Measurements from ENCODE around the gene IFNA21.
"Not testable (repeated sequence)": the region's sequence is repeated elsewhere in the genome, so short reads cannot be mapped to it uniquely, and the experiment has no call there.

Gene IFNA21

DNA sequence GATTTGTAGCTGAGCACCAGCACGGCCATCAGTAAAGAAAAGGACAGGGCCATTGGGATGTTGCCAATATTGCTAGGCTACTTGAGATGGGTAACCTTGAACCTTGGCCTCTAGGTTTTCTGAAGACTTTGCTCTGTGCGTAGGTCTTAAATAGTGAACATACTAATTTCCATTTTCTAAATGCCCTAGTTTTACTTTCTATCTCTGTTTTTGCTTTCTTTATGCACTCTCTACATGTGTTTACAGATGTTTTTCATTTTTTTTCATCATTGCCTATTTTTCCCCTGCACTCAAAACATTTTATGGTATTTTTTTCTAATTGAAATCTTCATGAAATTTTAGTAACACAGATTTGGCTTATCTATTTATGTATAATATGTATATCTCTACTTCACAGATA, at the start of gene IFNA21:
Gene IFNA21 (minus strand): TSS at position 101 of the 400 bp plus-strand sequence. CDS start 48 bp downstream, at position 53.
- not testable (repeated sequence) for H3K27me3 ChIP-seq (ENCODE audit: control insufficient read depth, insufficient read depth, low read length); H3K36me3 ChIP-seq (ENCODE audit: control insufficient read depth, insufficient read depth, low read length); H3K9me3 ChIP-seq (ENCODE audit: control insufficient read depth, low read length); H3K4me3 ChIP-seq (ENCODE audit: low read depth, low read length); H3K27ac ChIP-seq; H2AFZ ChIP-seq; H3K9ac ChIP-seq; H3K4me1 ChIP-seq; H3K79me2 ChIP-seq; H3K4me2 ChIP-seq (ENCODE audit: low read length)

DNA sequence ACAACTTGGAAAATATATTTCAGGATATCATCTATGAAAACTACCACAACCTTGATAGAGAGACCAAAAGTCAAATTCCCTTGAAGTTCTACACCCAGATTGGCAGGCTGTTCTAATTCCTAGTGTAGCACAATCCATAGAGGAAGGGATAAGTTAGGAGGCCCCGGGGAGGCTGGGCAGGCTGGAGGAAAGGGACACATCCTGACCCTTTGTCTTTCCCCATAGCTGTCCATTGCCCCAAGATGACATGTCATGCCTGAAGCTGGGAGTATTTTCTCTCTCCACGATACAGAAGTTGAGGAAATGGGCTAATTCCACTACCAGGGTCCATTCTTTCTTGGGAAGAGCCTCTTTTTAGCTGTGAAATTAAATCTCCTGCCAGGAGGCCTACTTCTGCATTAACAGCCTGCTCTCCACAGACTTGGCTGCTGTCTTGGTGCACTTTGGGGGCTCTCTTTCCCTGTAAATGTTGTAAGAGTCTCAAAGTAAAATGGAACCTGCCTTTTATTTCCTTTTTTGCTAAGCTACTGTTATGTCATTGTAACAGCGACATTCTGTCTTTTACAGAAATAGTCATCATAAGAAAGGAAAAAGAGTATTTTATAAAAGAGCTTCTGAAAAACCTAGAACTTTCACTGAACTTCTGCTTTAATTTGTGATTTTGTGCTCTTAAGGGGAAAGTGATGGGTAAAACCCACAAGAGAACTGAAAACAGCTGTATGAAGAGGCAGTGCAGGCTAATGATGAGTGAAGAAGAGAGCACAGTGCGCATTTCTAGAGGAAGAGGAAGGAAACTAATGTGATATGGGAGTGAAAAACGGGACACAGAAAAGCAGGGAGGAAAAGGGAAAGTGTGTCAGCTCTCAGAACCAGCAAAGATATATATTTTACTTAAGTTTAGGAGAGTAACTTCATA, 47.2 kb upstream of the IFNA21 start:
- not testable (repeated sequence) for H3K9me3 ChIP-seq (ENCODE audit: control insufficient read depth, low read length); H3K4me1 ChIP-seq; H2AFZ ChIP-seq; H3K27ac ChIP-seq; H3K36me3 ChIP-seq (ENCODE audit: control insufficient read depth, insufficient read depth, low read length); H3K4me3 ChIP-seq (ENCODE audit: low read depth, low read length); H3K9ac ChIP-seq; H3K4me2 ChIP-seq (ENCODE audit: low read length); H3K79me2 ChIP-seq; H3K27me3 ChIP-seq (ENCODE audit: control insufficient read depth, insufficient read depth, low read length)

DNA sequence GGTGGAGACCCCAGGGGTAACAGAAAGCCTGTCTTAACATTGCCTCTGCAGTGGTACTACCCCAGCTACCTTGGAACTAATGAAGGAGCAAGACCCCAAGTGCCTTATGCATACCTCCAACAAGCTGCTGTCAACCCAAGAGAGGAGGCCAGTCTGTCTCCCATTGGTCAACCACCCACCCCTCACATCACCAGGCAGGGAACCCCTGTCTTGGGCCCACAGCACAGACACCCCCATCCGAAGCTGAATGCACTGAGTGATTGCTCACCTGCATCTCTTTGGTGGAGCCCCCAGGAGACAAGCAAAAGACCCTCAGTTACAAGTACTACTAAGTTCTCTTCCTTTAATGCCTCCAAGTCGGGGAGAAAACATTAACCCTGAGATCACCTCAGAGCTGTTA, 45.7 kb upstream of the IFNA21 start:
- H3K4me2 ChIP-seq (ENCODE audit: low read length); H3K79me2 ChIP-seq; H3K27me3 ChIP-seq (ENCODE audit: control insufficient read depth, insufficient read depth, low read length); H3K4me1 ChIP-seq; H3K9ac ChIP-seq; H3K9me3 ChIP-seq (ENCODE audit: control insufficient read depth, low read length); H3K27ac ChIP-seq; H3K4me3 ChIP-seq (ENCODE audit: low read depth, low read length); H2AFZ ChIP-seq; H3K36me3 ChIP-seq (ENCODE audit: control insufficient read depth, insufficient read depth, low read length): not testable (repeated sequence)

DNA sequence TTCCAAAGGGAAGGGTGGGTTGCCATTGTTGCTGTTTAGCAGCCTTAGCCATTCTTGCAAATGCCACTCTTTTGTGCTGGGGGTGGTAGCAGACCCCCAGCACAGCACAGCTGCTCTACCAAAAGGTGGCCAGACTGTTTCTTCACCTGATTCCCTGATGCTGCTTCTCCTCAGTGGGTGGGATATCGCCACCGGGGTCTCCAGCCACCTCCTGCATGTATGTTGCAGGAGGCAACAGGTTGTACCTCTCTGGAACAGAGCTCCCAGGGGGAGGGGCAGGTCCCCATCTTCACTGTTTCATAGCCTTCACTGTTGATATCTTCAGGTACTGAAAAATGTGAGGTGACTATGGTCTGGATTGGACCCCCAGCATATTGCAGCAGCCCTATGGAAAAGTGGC, 44.3 kb upstream of the IFNA21 start:
- H3K27ac ChIP-seq; H3K27me3 ChIP-seq (ENCODE audit: control insufficient read depth, insufficient read depth, low read length); H3K9ac ChIP-seq; H3K79me2 ChIP-seq; H3K4me3 ChIP-seq (ENCODE audit: low read depth, low read length); H3K4me2 ChIP-seq (ENCODE audit: low read length); H3K36me3 ChIP-seq (ENCODE audit: control insufficient read depth, insufficient read depth, low read length); H3K4me1 ChIP-seq; H3K9me3 ChIP-seq (ENCODE audit: control insufficient read depth, low read length); H2AFZ ChIP-seq: not testable (repeated sequence)

DNA sequence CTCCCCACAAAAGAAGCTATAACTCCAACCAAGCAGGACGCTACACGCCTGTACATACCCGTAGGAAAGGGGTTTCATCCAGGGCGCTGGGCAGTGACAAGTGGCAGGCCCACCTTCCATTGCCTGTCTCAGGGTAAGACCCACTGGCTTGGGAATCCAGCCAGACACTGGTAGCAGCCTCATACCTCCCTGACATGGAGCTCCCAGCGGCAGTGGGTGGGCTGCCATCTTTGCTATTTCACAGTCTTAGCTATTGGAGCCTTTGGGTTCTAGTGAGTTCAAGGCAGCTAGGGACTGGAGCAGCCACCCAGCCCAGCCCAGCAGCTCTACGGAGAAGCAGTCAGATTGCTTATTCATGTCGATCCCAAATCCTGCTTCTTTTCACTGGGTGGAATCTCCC, 43.9 kb upstream of the IFNA21 start:
- Histone ChIP-seq H3K4me3 (ENCODE audit: low read depth, low read length) (no peak overlapping the region), H3K9me3 (ENCODE audit: control insufficient read depth, low read length) (no peaks in the 10 kb centered on the region), H2AFZ (no peak overlapping the region), H3K4me1 (no peaks in the 10 kb centered on the region), H3K27me3 (ENCODE audit: control insufficient read depth, insufficient read depth, low read length) (no peaks in the 10 kb centered on the region), H3K36me3 (ENCODE audit: control insufficient read depth, insufficient read depth, low read length) (no peaks in the 10 kb centered on the region), H3K9ac (no peak overlapping the region), H3K4me2 (ENCODE audit: low read length) (no peak overlapping the region), H3K27ac (no peak overlapping the region), H3K79me2 (no peaks in the 10 kb centered on the region)
- TF ChIP-seq, protein P1, sequence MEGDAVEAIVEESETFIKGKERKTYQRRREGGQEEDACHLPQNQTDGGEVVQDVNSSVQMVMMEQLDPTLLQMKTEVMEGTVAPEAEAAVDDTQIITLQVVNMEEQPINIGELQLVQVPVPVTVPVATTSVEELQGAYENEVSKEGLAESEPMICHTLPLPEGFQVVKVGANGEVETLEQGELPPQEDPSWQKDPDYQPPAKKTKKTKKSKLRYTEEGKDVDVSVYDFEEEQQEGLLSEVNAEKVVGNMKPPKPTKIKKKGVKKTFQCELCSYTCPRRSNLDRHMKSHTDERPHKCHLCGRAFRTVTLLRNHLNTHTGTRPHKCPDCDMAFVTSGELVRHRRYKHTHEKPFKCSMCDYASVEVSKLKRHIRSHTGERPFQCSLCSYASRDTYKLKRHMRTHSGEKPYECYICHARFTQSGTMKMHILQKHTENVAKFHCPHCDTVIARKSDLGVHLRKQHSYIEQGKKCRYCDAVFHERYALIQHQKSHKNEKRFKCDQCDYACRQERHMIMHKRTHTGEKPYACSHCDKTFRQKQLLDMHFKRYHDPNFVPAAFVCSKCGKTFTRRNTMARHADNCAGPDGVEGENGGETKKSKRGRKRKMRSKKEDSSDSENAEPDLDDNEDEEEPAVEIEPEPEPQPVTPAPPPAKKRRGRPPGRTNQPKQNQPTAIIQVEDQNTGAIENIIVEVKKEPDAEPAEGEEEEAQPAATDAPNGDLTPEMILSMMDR (IDR thresholded peaks at IDR 0.05), result no peak

DNA sequence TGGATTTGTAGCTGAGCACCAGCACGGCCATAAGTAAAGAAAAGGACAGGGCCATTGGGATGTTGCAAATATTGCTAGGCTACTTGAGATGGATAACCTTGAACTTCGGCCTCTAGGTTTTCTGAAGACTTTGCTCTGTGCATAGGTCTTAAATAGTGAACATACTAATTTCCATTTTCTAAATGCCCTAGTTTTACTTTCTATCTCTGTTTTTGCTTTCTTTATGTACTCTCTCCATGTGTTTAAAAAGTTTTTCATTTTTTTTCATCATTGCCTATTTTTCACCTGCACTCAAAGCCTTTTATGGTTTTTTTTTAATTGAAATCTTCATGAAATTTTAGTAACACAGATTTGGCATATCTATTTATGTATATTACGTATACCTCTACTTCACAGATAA, 40.6 kb upstream of the IFNA21 start, which contains the start of gene IFNA10:
Gene IFNA10 (minus strand): TSS at position 101 of the 400 bp plus-strand sequence. CDS start 46 bp downstream, at position 55.
- not testable (repeated sequence) for H3K79me2 ChIP-seq; H3K27ac ChIP-seq; H3K36me3 ChIP-seq (ENCODE audit: control insufficient read depth, insufficient read depth, low read length); H3K27me3 ChIP-seq (ENCODE audit: control insufficient read depth, insufficient read depth, low read length); H3K4me2 ChIP-seq (ENCODE audit: low read length); H2AFZ ChIP-seq; H3K4me3 ChIP-seq (ENCODE audit: low read depth, low read length); H3K9ac ChIP-seq; H3K9me3 ChIP-seq (ENCODE audit: control insufficient read depth, low read length); H3K4me1 ChIP-seq

DNA sequence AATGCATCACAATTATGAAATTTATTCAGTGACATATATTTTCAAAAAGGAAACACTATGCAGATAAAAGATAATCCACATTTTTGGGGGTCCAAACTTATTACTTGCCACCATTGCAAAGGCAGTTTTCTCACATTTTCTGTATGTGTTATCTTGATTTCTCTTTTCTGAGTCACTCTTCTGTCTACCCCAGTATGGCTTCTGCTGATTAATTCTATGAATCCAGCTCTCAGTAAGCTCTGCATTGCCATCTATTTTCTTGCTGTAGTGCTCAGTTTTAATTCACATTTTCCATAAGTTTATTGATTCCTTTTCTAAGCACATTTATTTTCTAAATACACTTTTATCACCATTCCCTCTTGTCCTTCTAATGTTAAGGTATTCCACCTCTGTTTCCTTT, 38.7 kb upstream of the IFNA21 start:
- Histone ChIP-seq H3K4me3 (ENCODE audit: low read depth, low read length) (no peak overlapping the region), H3K27ac (no peak overlapping the region), H2AFZ (no peak overlapping the region), H3K79me2 (no peaks in the 10 kb centered on the region), H3K4me2 (ENCODE audit: low read length) (no peak overlapping the region), H3K9ac (no peak overlapping the region), H3K4me1 (no peaks in the 10 kb centered on the region), H3K27me3 (ENCODE audit: control insufficient read depth, insufficient read depth, low read length) (no peaks in the 10 kb centered on the region), H3K9me3 (ENCODE audit: control insufficient read depth, low read length) (no peaks in the 10 kb centered on the region), H3K36me3 (ENCODE audit: control insufficient read depth, insufficient read depth, low read length) (no peaks in the 10 kb centered on the region)
- TF ChIP-seq, protein P1 (IDR thresholded peaks at IDR 0.05), result no peak

DNA sequence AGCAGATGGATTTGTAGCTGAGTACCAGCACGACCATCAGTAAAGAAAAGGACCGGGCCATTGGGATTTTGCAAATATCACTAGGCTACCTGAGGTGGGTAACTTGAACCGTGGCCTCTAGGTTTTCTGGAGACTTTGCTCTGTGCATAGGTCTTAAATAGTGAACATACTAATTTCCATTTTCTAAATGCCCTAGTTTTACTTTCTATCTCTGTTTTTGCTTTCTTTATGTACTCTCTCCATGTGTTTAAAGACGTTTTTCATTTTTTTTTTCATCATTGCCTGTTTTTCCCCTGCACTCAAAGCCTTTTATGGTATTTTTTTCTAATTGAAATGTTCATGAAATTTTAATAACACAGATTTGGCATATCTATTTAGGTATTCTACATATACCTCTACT, 35.6 kb upstream of the IFNA21 start, which contains the start of gene IFNA7:
Gene IFNA7 (minus strand): TSS at position 101 of the 400 bp plus-strand sequence. CDS start 40 bp downstream, at position 61.
- not testable (repeated sequence) for H3K9me3 ChIP-seq (ENCODE audit: control insufficient read depth, low read length); H3K4me2 ChIP-seq (ENCODE audit: low read length); H3K4me1 ChIP-seq; H2AFZ ChIP-seq; H3K27me3 ChIP-seq (ENCODE audit: control insufficient read depth, insufficient read depth, low read length); H3K9ac ChIP-seq; H3K4me3 ChIP-seq (ENCODE audit: low read depth, low read length); H3K79me2 ChIP-seq; H3K27ac ChIP-seq; H3K36me3 ChIP-seq (ENCODE audit: control insufficient read depth, insufficient read depth, low read length)

DNA sequence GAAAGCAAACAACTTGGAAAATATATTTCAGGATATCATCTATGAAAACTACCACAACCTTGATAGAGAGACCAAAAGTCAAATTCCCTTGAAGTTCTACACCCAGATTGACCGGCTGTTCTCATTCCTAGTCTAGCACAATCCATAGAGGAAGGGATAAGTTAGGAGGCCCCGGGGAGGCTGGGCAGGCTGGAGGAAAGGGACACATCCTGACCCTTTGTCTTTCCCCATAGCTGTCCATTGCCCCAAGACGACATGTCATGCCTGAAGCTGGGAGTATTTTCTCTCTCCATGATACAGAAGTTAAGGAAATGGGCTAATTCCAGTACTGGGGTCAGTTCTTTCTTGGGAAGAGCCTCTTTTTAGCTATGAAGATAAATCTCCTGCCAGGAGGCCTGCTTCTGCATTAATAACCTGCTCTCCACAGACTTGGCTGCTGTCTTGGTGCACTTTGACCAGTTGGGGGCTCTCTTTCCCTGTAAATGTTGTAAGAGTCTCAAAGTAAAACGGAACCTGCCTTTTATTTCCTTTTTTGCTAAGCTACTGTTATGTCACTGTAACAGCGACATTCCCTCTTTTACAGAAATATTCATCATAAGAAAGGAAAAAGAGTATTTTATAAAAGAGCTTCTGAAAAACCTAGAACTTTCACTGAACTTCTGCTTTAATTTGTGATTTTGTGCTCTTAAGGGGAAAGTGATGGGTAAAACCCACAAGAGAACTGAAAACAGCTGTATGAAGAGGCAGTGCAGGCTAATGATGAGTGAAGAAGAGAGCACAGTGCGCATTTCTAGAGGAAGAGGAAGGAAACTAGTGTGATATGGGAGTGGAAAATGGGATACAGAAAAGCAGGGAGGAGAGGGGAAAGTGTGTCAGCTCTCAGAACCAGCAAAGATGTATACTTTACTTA, 28.7 kb upstream of the IFNA21 start:
- H3K27me3 ChIP-seq (ENCODE audit: control insufficient read depth, insufficient read depth, low read length); H3K4me2 ChIP-seq (ENCODE audit: low read length); H3K36me3 ChIP-seq (ENCODE audit: control insufficient read depth, insufficient read depth, low read length); H3K9ac ChIP-seq; H3K4me1 ChIP-seq; H3K9me3 ChIP-seq (ENCODE audit: control insufficient read depth, low read length); H3K79me2 ChIP-seq; H3K27ac ChIP-seq; H3K4me3 ChIP-seq (ENCODE audit: low read depth, low read length); H2AFZ ChIP-seq: not testable (repeated sequence)
